ENCODE results near the gene CAVIN2.
A peak's percentile ranks its signal among the peaks of the same experiment; 100 is the strongest.

The CAVIN2 gene

GRCh38 chr2:191818725-191819350 lies 28.1 kb downstream of the CAVIN2 start:
- peaks cover 48 to 69% of the 10 kb centered on the region in 2 donors for H3K27me3 Mint-ChIP-seq
- H3K9me3 Mint-ChIP-seq, result no peaks in the 10 kb centered on the region
- DNase-seq, result no peak
- no peak overlapping the region for H3K4me3 Mint-ChIP-seq
- H3K4me1 Mint-ChIP-seq (ENCODE audit: low read depth in 2 of 2), result peaks cover 0 to 4% of the 10 kb centered on the region in 2 donors
- no peak for ATAC-seq (replicated peaks)
- H3K27ac Mint-ChIP-seq, result no peak overlapping the region
- H3K36me3 Mint-ChIP-seq (ENCODE audit: insufficient read depth), result no peaks in the 10 kb centered on the region

GRCh38 chr2:191818133-191818532 lies 28.8 kb downstream of the CAVIN2 start:
- Mint-ChIP-seq H3K27me3 (peaks cover 48 to 76% of the 10 kb centered on the region in 2 donors), H3K36me3 (ENCODE audit: insufficient read depth) (no peaks in the 10 kb centered on the region), H3K9me3 (no peaks in the 10 kb centered on the region), H3K4me1 (ENCODE audit: low read depth in 2 of 2) (peaks cover 0 to 4% of the 10 kb centered on the region in 2 donors), H3K4me3 (no peak overlapping the region), H3K27ac (no peak overlapping the region)
- no peak for ATAC-seq (replicated peaks)
- DNase-seq, result no peak

DNA sequence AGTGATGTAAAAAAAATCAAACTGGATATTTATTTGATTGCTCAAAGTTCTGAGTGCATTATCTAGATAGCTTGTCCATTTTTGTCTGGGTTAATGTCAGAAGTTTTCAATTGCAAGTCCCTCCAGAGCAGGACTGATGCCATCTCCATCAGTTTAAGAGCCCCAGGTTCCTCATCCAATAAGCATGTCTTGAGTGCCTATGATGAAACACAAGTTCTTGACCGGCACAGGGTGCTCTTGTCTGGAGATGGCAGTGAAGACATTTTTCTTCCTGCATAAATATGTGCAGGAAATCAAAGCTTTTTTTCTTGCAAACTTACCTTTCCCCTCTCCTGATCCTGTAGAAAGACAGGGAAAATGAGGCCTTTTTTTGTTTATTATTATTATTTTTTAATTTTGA lies 31.9 kb downstream of the CAVIN2 start:
- Mint-ChIP-seq H3K4me3 (no peak overlapping the region), H3K36me3 (ENCODE audit: insufficient read depth) (no peaks in the 10 kb centered on the region), H3K27ac (no peak overlapping the region), H3K9me3 (no peaks in the 10 kb centered on the region), H3K27me3 (peaks cover 34 to 63% of the 10 kb centered on the region in 2 donors), H3K4me1 (ENCODE audit: low read depth in 2 of 2) (peaks cover 0 to 4% of the 10 kb centered on the region in 2 donors)
- no peak for ATAC-seq (replicated peaks)
- no peak for DNase-seq

GRCh38 chr2:191813943-191814342 lies 32.9 kb downstream of the CAVIN2 start:
- Mint-ChIP-seq H3K4me3 (no peak overlapping the region), H3K27ac (no peak overlapping the region), H3K36me3 (ENCODE audit: insufficient read depth) (no peaks in the 10 kb centered on the region), H3K9me3 (no peaks in the 10 kb centered on the region), H3K4me1 (ENCODE audit: low read depth in 2 of 2) (no peaks in the 10 kb centered on the region), H3K27me3 (peaks cover 33 to 63% of the 10 kb centered on the region in 2 donors)
- no peak for ATAC-seq (replicated peaks)
- DNase-seq, result no peak

GRCh38 chr2:191811807-191812602 lies 34.9 kb downstream of the CAVIN2 start:
- Mint-ChIP-seq H3K4me3 (no peak overlapping the region), H3K4me1 (ENCODE audit: low read depth in 2 of 2) (no peaks in the 10 kb centered on the region), H3K9me3 (no peaks in the 10 kb centered on the region), H3K27ac (no peak overlapping the region), H3K27me3 (peaks cover 24 to 47% of the 10 kb centered on the region in 2 donors), H3K36me3 (ENCODE audit: insufficient read depth) (no peaks in the 10 kb centered on the region)
- peak; percentile 5 to 9 (median 6) for DNase-seq
- ATAC-seq (replicated peaks), result peak; percentile 45

GRCh38 chr2:191806396-191806795 lies 40.5 kb downstream of the CAVIN2 start:
- H3K36me3 Mint-ChIP-seq (ENCODE audit: insufficient read depth), result no peaks in the 10 kb centered on the region
- H3K9me3 Mint-ChIP-seq, result no peaks in the 10 kb centered on the region
- H3K27ac Mint-ChIP-seq, result no peak overlapping the region
- H3K27me3 Mint-ChIP-seq, result peaks cover 54% of the 10 kb centered on the region in 2 donors
- ATAC-seq (replicated peaks) (no peak), DNase-seq (no peak)
- no peak overlapping the region for H3K4me3 Mint-ChIP-seq
- no peaks in the 10 kb centered on the region for H3K4me1 Mint-ChIP-seq (ENCODE audit: low read depth in 2 of 2)

- ATAC-seq (replicated peaks), result no peak
- no peaks in the 10 kb centered on the region for H3K4me1 Mint-ChIP-seq (ENCODE audit: low read depth in 2 of 2)
- no peaks in the 10 kb centered on the region for H3K36me3 Mint-ChIP-seq (ENCODE audit: insufficient read depth)
- no peak overlapping the region for H3K4me3 Mint-ChIP-seq
- H3K27ac Mint-ChIP-seq, result no peak overlapping the region
- no peaks in the 10 kb centered on the region for H3K9me3 Mint-ChIP-seq
- peaks cover 52 to 61% of the 10 kb centered on the region in 2 donors for H3K27me3 Mint-ChIP-seq
- DNase-seq, result no peak
Observed at GRCh38 chr2:191804766-191805165, 42.1 kb downstream of the CAVIN2 start.

DNA sequence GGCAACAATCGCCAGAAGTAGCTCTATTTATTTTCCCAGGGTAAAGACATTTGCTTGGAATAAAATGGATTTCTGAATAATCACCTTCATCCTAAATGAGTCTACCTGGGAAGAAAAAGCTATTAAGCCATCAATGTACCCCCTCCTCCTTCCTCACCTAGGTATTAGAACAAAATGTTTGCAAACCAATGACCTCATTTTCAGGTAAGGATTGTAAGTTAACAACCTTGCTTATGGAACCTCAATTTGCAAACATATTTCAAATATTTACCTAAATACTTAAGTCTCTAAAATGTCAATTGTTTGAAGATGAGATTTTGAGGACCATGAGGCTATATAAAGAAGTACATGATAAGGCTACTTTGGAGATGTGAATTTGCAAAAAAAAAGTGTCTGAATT lies 43.9 kb downstream of the CAVIN2 start:
- H3K36me3 Mint-ChIP-seq (ENCODE audit: insufficient read depth), result no peaks in the 10 kb centered on the region
- H3K27me3 Mint-ChIP-seq, result peaks cover 44 to 56% of the 10 kb centered on the region in 2 donors
- H3K4me3 Mint-ChIP-seq, result no peak overlapping the region
- H3K4me1 Mint-ChIP-seq (ENCODE audit: low read depth in 2 of 2), result no peaks in the 10 kb centered on the region
- H3K9me3 Mint-ChIP-seq, result no peaks in the 10 kb centered on the region
- DNase-seq (no peak), ATAC-seq (replicated peaks) (no peak)
- H3K27ac Mint-ChIP-seq, result no peak overlapping the region

DNA sequence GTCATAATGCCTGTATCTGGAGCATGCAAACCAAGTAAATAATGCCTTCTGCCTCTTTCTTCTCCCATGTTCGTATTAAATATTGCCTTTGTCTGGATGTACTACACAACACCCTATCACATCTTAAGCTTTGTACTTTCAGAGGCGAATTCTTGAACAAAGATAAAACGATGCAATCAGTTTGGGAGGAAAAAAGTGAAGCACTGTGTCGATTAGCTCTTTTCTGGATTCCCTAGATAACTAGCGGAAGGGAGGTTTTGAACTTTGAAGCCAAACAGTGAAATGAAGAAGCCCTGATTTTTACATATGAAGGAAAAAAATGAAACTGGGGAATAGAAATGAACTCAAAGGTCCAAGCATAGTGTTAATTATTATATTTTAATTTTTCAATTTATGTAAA lies 44.7 kb downstream of the CAVIN2 start:
- Mint-ChIP-seq H3K27me3 (peaks cover 42 to 56% of the 10 kb centered on the region in 2 donors), H3K4me3 (no peak overlapping the region), H3K36me3 (ENCODE audit: insufficient read depth) (no peaks in the 10 kb centered on the region), H3K9me3 (no peaks in the 10 kb centered on the region), H3K27ac (no peak overlapping the region), H3K4me1 (ENCODE audit: low read depth in 2 of 2) (no peaks in the 10 kb centered on the region)
- DNase-seq (no peak), ATAC-seq (replicated peaks) (no peak)

DNA sequence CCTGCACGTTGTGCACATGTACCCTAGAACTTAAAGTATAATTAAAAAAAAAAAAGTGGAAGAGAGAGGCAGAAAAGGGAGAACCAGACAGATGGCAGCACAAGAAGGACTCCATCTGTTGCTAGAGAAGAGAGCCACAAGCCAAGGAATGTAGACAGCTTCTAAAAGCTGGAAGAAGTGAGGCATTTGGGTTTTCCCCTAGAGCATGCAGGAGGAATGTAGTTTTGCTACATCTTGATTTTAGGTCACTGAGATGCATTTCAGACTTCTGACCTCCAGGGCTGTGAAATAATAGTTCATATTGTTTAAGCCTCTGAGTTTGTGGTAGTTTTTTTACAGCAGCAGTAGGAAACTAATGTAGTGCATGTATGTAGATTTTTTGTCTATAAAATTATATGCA lies 46.0 kb downstream of the CAVIN2 start:
- Mint-ChIP-seq H3K27ac (no peak overlapping the region), H3K9me3 (no peaks in the 10 kb centered on the region), H3K4me3 (no peak overlapping the region), H3K36me3 (ENCODE audit: insufficient read depth) (no peaks in the 10 kb centered on the region), H3K4me1 (ENCODE audit: low read depth in 2 of 2) (no peaks in the 10 kb centered on the region), H3K27me3 (peaks cover 29 to 52% of the 10 kb centered on the region in 2 donors)
- no peak for DNase-seq
- ATAC-seq (replicated peaks), result no peak

DNA sequence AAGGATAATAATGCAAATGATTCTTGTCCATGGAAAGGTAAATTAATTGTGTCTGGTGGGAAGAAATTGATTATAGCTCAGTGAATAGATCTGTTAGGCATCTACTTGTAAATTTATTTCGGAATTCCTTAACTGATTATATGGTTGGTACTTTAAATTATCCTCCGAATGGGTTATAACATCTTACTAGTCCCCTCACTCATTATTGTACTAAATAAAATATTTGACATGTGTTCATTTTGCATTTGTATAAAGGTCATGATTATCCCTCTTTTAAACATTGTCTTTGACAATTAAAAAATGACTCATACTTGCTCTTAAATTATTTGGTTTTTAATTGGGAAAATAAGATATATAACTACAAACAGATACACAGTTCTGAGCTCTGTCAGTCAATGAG lies 47.4 kb downstream of the CAVIN2 start:
- Mint-ChIP-seq H3K27ac (no peak overlapping the region), H3K36me3 (ENCODE audit: insufficient read depth) (no peaks in the 10 kb centered on the region), H3K27me3 (peaks cover 15 to 51% of the 10 kb centered on the region in 2 donors), H3K9me3 (no peaks in the 10 kb centered on the region), H3K4me1 (ENCODE audit: low read depth in 2 of 2) (no peaks in the 10 kb centered on the region), H3K4me3 (no peak overlapping the region)
- DNase-seq, result no peak
- no peak for ATAC-seq (replicated peaks)

DNA sequence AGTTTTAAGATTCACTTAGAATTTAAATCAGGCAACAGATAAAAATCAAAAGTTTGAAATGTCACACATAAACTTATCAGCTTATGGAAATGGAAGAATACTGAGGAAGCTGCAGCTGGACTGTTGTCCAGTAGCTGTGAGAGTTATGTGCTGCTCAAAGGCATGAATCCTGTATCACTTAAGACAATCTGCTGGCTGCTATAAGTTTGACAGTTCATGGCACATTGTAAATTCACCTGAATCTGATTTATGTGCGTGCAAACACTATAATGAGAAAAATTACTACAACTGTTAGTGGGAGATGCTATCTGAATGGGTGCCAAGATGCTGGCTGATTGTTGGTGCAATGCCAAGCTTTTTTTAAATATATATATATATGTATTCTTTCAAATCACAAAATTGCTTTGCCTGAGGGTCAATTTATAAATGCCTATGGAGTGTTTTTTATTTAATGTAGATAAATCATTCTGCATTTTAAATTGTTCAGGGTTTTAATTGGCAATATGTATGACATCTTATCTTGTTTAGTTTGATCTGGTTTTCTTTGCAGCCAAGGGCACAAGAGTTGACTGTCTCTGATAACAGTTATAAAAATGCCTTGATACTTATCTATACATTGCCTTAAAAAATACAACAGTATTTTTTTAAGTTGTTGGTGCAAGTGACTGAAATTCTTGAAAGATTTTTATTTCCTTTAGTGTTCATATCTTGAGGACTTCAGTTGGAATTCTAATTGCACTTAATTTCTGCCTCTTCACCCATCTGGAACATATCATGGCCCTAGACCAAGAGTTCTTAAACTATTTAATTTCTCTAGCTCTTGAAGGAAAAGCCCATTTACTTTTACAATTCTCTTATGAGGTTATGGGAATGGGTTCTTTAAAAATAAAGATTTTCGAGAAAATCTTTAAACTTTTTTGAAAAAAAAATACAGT lies 48.7 kb downstream of the CAVIN2 start:
- DNase-seq (no peak), ATAC-seq (replicated peaks) (no peak)
- no peak overlapping the region for H3K4me3 Mint-ChIP-seq
- H3K27me3 Mint-ChIP-seq, result peaks cover 19 to 58% of the 10 kb centered on the region in 2 donors
- no peaks in the 10 kb centered on the region for H3K9me3 Mint-ChIP-seq
- no peak overlapping the region for H3K27ac Mint-ChIP-seq
- H3K4me1 Mint-ChIP-seq (ENCODE audit: low read depth in 2 of 2), result no peaks in the 10 kb centered on the region
- no peaks in the 10 kb centered on the region for H3K36me3 Mint-ChIP-seq (ENCODE audit: insufficient read depth)

DNA sequence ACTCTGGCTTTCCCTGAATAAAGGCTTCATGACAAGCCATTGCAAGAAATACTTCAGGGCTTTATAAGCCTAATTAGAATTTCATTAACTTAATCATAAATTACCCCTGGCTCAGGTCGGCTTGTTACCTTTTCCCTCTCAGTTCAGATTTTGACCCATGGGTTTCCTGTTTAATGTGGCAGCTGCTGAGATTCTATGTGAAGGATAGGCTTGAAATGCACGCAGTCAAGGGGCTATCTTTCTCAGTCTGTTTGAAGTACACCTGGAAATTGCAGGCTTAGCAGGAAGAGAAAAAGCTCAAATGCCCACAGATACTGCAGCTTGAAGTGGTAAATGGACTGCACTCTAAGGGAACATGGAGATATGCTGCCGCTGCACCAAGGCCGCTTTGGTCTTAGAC lies 49.4 kb downstream of the CAVIN2 start:
- Mint-ChIP-seq H3K9me3 (no peaks in the 10 kb centered on the region), H3K27me3 (peaks cover 22 to 56% of the 10 kb centered on the region in 2 donors), H3K27ac (no peak overlapping the region), H3K36me3 (ENCODE audit: insufficient read depth) (no peaks in the 10 kb centered on the region), H3K4me1 (ENCODE audit: low read depth in 2 of 2) (no peaks in the 10 kb centered on the region), H3K4me3 (no peak overlapping the region)
- DNase-seq, result no peak
- ATAC-seq (replicated peaks), result no peak
